ENCODE results near the gene TANGO6. TPM values are rescaled to one million over a fixed set of nuclear protein-coding genes. Genes with fewer than 3 reads are reported as not detected.

Gene TANGO6
- total RNA-seq, 1 donor, result 22.4 TPM

DNA sequence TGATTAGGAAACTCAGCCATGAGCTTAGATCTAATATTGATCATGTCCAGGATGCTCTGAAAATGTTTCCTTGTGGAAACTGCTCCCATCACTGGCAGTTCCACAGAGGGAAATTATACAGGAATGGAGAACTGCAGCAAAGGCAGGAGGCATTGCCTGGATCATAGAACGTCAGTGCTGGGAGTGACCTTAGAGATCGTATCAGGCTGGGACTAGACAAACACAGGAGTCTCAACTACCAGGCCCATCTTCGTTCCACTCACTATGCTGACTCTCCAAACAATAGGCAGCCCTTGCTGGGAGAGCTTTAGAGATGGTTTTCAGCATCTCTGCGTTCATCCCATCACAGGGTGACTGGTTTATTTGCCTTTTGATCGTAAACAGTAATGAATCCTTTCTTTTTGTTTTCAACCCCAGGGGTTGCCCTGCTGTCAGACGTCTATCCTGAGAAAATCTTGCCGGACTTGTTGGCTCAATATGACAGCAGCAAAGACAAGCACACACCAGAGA, 130.3 kb downstream of the TANGO6 start:
- DNase-seq (ENCODE audit: low read depth), result no peak
- no peak overlapping the region for H3K4me3 ChIP-seq (ENCODE audit: low read depth, low read length)
- TF ChIP-seq, protein P1, sequence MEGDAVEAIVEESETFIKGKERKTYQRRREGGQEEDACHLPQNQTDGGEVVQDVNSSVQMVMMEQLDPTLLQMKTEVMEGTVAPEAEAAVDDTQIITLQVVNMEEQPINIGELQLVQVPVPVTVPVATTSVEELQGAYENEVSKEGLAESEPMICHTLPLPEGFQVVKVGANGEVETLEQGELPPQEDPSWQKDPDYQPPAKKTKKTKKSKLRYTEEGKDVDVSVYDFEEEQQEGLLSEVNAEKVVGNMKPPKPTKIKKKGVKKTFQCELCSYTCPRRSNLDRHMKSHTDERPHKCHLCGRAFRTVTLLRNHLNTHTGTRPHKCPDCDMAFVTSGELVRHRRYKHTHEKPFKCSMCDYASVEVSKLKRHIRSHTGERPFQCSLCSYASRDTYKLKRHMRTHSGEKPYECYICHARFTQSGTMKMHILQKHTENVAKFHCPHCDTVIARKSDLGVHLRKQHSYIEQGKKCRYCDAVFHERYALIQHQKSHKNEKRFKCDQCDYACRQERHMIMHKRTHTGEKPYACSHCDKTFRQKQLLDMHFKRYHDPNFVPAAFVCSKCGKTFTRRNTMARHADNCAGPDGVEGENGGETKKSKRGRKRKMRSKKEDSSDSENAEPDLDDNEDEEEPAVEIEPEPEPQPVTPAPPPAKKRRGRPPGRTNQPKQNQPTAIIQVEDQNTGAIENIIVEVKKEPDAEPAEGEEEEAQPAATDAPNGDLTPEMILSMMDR (IDR thresholded peaks at IDR 0.05; ENCODE audit: insufficient read depth, low read length), result no peak

DNA sequence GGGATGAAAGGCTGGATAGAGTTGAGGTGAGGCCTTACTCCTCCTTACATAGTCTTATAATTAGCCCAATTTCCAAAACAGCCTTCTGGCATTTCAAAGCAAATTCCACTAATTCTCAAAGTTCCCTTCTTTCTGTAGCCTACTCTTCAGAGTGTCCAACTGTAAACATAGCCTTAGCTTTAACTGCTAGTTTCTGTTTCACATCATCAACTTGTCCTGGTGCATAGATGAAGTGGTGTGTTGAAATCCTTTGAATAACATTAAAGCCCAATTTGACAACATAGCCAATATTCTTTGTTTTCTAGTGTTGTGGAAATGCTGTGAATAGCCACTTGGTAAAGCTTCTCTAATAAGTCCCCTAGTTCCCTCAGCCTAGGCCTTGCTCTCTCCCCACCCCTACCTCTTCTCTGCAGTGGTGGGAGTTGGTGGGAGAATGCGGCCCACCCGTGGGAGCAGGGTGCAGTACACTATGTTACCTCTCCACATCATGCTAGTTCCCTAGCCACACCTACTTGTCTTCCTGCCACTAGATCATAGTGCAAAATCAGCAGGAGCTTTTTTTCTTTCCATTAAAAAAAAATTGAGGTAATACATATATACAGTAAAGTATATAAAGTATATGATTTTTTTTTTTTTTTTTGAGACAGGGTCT, 135.1 kb downstream of the TANGO6 start:
- DNase-seq (ENCODE audit: low read depth), result no peak

DNA sequence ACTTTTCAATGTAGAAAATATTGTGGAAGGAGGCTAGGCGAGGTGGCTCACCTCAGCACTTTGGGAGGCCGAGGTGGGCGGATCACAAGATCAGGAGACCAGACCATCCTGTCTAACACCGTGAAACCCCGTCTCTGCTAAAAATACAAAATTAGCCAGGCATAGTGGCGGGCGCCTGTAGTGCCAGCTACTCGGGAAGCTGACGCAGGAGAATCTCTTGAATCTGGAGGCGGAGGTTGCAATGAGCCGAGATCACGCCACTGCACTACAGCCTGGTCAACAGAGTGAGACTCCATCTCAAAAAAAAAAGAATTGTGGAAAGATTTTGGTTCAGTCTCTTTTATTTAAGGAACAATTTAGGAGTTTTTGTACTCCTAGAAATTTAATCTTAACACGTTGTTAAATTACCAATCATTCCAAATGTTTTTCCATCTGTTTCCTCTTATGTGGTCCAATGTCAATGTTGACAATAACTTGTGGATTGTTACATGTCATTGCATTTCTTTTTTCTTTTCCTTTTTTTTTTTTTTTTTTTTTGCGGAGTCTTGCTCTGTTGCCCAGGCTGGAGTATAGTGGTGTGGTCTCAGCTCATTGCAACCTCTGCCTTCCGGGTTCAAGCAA, 137.5 kb downstream of the TANGO6 start:
- no peak overlapping the region for H3K4me3 ChIP-seq (ENCODE audit: low read depth, low read length)
- TF ChIP-seq, protein P1 (IDR thresholded peaks at IDR 0.05; ENCODE audit: insufficient read depth, low read length), result no peak
- DNase-seq (ENCODE audit: low read depth), result no peak

More for the DNA sequence above, 135.1 kb downstream of the TANGO6 start:
- TF ChIP-seq, protein P1 (IDR thresholded peaks at IDR 0.05; ENCODE audit: insufficient read depth, low read length), result no peak
- no peak overlapping the region for H3K4me3 ChIP-seq (ENCODE audit: low read depth, low read length)

DNA sequence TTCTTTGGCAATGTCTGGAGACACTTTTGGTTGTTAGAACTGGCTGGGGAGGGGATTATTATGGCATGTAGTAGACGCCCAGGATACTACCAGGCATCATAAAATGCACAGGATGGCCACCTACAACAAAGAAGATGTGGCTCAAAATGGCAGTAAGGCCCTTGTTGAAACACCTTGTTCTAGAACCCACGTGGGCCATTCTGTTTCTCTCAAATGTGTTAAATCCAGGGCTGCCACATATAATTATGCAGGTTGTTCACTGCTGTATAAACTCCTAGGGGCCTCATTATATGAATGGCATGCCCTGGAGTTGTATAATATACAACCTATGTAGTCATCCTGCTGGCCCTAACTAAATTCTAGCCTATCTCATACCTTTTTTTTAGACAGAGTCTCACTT, 138.6 kb downstream of the TANGO6 start:
- TF ChIP-seq, protein P1 (IDR thresholded peaks at IDR 0.05; ENCODE audit: insufficient read depth, low read length), result no peak
- no peak for DNase-seq (ENCODE audit: low read depth)

DNA sequence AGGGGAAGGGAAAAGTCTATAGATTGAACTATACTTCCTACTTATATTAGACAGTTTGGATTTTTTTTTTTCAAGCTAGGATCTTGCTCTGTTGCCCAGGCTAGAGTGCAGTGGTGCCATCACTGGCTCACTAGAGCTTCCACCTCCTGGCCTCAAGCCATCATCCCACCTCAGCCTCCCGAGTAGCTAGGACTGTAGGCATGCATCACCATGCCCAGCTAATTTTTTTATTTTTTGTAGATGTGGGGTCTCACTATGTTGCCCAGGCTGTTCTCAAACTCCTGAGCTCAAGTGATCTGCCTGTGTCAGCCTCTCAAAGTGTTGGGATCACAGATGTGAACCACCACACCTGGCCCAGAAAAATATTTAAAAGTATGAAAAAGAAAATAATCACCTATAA, 141.1 kb downstream of the TANGO6 start:
- no peak for DNase-seq (ENCODE audit: low read depth)
- no peak overlapping the region for H3K4me3 ChIP-seq (ENCODE audit: low read depth, low read length)
- TF ChIP-seq, protein P1 (IDR thresholded peaks at IDR 0.05; ENCODE audit: insufficient read depth, low read length), result no peak

More for the DNA sequence above, 138.6 kb downstream of the TANGO6 start:
- no peak overlapping the region for H3K4me3 ChIP-seq (ENCODE audit: low read depth, low read length)

DNA sequence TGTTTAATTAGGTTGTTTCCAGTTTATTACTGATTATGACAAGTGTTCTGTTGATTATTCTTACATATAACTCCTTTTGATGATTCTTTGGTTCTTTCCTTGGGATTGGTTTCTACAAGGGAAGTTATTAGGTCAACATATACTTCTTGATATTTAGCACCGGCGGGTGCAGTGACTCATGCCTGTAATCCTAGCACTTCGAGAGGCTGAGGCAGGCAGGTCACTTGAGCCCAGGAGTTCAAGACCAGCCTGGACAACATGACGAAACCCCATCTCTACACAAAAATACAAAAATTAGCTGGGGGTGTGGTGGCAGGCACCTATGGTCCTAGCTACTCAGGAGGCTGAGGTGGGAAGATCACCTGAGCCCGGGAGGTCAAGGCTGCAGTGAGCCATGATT, 141.9 kb downstream of the TANGO6 start:
- TF ChIP-seq, protein P1 (IDR thresholded peaks at IDR 0.05; ENCODE audit: insufficient read depth, low read length), result no peak
- no peak overlapping the region for H3K4me3 ChIP-seq (ENCODE audit: low read depth, low read length)
- no peak for DNase-seq (ENCODE audit: low read depth)
